ENCODE measurements around the gene UGT1A6. TPM values are rescaled to one million over a fixed set of nuclear protein-coding genes. Genes with fewer than 3 reads are reported as not detected.
"Not testable (repeated sequence)": the region's sequence is repeated elsewhere in the genome, so short reads cannot be mapped to it uniquely, and the experiment has no call there.

Gene UGT1A6
- not detected for total RNA-seq
- not detected for polyA plus RNA-seq (2013, experiment 1 of 2)
- polyA plus RNA-seq (2013, experiment 2 of 2): not detected
- long read RNA-seq, experiment 1: 0 reads
- long read RNA-seq, experiment 2: 0 reads
- long read RNA-seq, experiment 3: 0 reads
- long read RNA-seq, experiment 4: 0 reads

- H3K36me3 ChIP-seq (ENCODE audit: control insufficient read depth, insufficient read depth, low read length): no peaks in the 10 kb centered on the region
- no peak for DNase-seq
- H3K9ac ChIP-seq (ENCODE audit: extremely low read depth, low read length, poor library complexity, severe bottlenecking): no peak within 1 kb of the TSS
- 95% methylated on average over 4 of the region's 4 CpGs for WGBS, 2 experiments (ENCODE audit: insufficient coverage in 1 of 2, insufficient read length in 1 of 2)
- Mint-ChIP-seq H3K9me3 (no peaks in the 10 kb centered on the region), H3K27me3 (ENCODE audit: insufficient read depth) (no peaks in the 10 kb centered on the region), H3K27ac (no peak within 1 kb of the TSS), H3K4me1 (peaks cover 18% of the 10 kb centered on the region), H3K4me3 (no peak within 1 kb of the TSS), H3K36me3 (ENCODE audit: low read depth) (no peaks in the 10 kb centered on the region)
- TF ChIP-seq CTCF (conservative IDR thresholded peaks at IDR 0.05): no peak
- no peak within 1 kb of the TSS for H3K27ac ChIP-seq (ENCODE audit: low read depth, low read length)
- H3K27me3 ChIP-seq (ENCODE audit: control insufficient read depth, insufficient read depth, low read length, poor library complexity, severe bottlenecking): no peaks in the 10 kb centered on the region
- H3K4me3 ChIP-seq (ENCODE audit: low read length): no peak within 1 kb of the TSS
- no peaks in the 10 kb centered on the region for H3K9me3 ChIP-seq (ENCODE audit: control insufficient read depth, low read length)
- no peaks in the 10 kb centered on the region for H3K4me1 ChIP-seq (ENCODE audit: control insufficient read depth, insufficient read depth, low read length)
These were observed at the start of gene UGT1A6 for GRCh38 chr2:233692648-233693047. Gene UGT1A6, plus strand, starts transcription at chr2:233692890. Its CDS starts 115 bp downstream, at chr2:233693005.

GRCh38 chr2:233643128-233643527 lies 49.6 kb upstream of the UGT1A6 start:
- no peak overlapping the region for H3K4me3 Mint-ChIP-seq
- H3K36me3 Mint-ChIP-seq (ENCODE audit: low read depth): no peaks in the 10 kb centered on the region
- Histone ChIP-seq H3K4me1 (ENCODE audit: control insufficient read depth, insufficient read depth, low read length) (no peaks in the 10 kb centered on the region), H3K27me3 (ENCODE audit: control insufficient read depth, insufficient read depth, low read length, poor library complexity, severe bottlenecking) (no peaks in the 10 kb centered on the region), H3K9me3 (ENCODE audit: control insufficient read depth, low read length) (peaks cover 15% of the 10 kb centered on the region), H3K9ac (ENCODE audit: extremely low read depth, low read length, poor library complexity, severe bottlenecking) (no peak overlapping the region), H3K36me3 (ENCODE audit: control insufficient read depth, insufficient read depth, low read length) (no peaks in the 10 kb centered on the region), H3K4me3 (ENCODE audit: low read length) (no peak overlapping the region), H3K27ac (ENCODE audit: low read depth, low read length) (no peak overlapping the region)
- peak; percentile 71 for TF ChIP-seq CTCF (conservative IDR thresholded peaks at IDR 0.05)
- peaks cover 34% of the 10 kb centered on the region for H3K9me3 Mint-ChIP-seq
- no peak overlapping the region for H3K27ac Mint-ChIP-seq
- WGBS, 2 experiments (ENCODE audit: insufficient coverage in 1 of 2, insufficient read length in 1 of 2): 81 to 88% methylated on average over 1 of the region's 1 CpG
- DNase-seq: peak; percentile 86
- peaks cover 5% of the 10 kb centered on the region for H3K4me1 Mint-ChIP-seq
- no peaks in the 10 kb centered on the region for H3K27me3 Mint-ChIP-seq (ENCODE audit: insufficient read depth)

- H3K4me3 ChIP-seq (ENCODE audit: low read length); H3K27ac Mint-ChIP-seq; H3K4me1 Mint-ChIP-seq; H3K27me3 ChIP-seq (ENCODE audit: control insufficient read depth, insufficient read depth, low read length, poor library complexity, severe bottlenecking); H3K4me1 ChIP-seq (ENCODE audit: control insufficient read depth, insufficient read depth, low read length); H3K4me3 Mint-ChIP-seq; DNase-seq; H3K27ac ChIP-seq (ENCODE audit: low read depth, low read length); H3K36me3 ChIP-seq (ENCODE audit: control insufficient read depth, insufficient read depth, low read length); H3K9ac ChIP-seq (ENCODE audit: extremely low read depth, low read length, poor library complexity, severe bottlenecking); H3K27me3 Mint-ChIP-seq (ENCODE audit: insufficient read depth); H3K36me3 Mint-ChIP-seq (ENCODE audit: low read depth): not testable (repeated sequence)
- peaks cover 15% of the 10 kb centered on the region for H3K9me3 ChIP-seq (ENCODE audit: control insufficient read depth, low read length)
- 88 to 97% methylated on average over 3 of the region's 3 CpGs for WGBS, 2 experiments (ENCODE audit: insufficient coverage in 1 of 2, insufficient read length in 1 of 2)
- peaks cover 37% of the 10 kb centered on the region for H3K9me3 Mint-ChIP-seq
These were observed 46.7 kb upstream of the UGT1A6 start for GRCh38 chr2:233646033-233646432.

GRCh38 chr2:233650981-233651380 lies 41.7 kb upstream of the UGT1A6 start:
- Mint-ChIP-seq H3K27me3 (ENCODE audit: insufficient read depth) (peaks cover 2% of the 10 kb centered on the region), H3K4me1 (no peaks in the 10 kb centered on the region), H3K9me3 (peaks cover 22% of the 10 kb centered on the region), H3K36me3 (ENCODE audit: low read depth) (no peaks in the 10 kb centered on the region), H3K27ac (no peak overlapping the region), H3K4me3 (no peak overlapping the region)
- Histone ChIP-seq H3K27me3 (ENCODE audit: control insufficient read depth, insufficient read depth, low read length, poor library complexity, severe bottlenecking) (no peaks in the 10 kb centered on the region), H3K27ac (ENCODE audit: low read depth, low read length) (no peak overlapping the region), H3K36me3 (ENCODE audit: control insufficient read depth, insufficient read depth, low read length) (no peaks in the 10 kb centered on the region), H3K4me1 (ENCODE audit: control insufficient read depth, insufficient read depth, low read length) (no peaks in the 10 kb centered on the region), H3K9me3 (ENCODE audit: control insufficient read depth, low read length) (peaks cover under 1% of the 10 kb centered on the region), H3K4me3 (ENCODE audit: low read length) (no peak overlapping the region), H3K9ac (ENCODE audit: extremely low read depth, low read length, poor library complexity, severe bottlenecking) (no peak overlapping the region)
- 70 to 92% methylated on average over 2 to 4 of the region's 4 CpGs for WGBS, 2 experiments (ENCODE audit: insufficient coverage in 1 of 2, insufficient read length in 1 of 2)
- no peak for DNase-seq
- no peak for TF ChIP-seq CTCF (conservative IDR thresholded peaks at IDR 0.05)
